Measurements from ENCODE around the gene MLYCD.

Gene MLYCD

GRCh38 chr16:83900571-83900970 lies 1.7 kb downstream of the MLYCD start:
- no peak for DNase-seq

- DNase-seq, result no peak
These were observed 2.2 kb downstream of the MLYCD start for GRCh38 chr16:83901101-83901500.

GRCh38 chr16:83903751-83904150 lies 4.8 kb downstream of the MLYCD start:
- peak; percentile 54 for DNase-seq

- no peak for DNase-seq
These were observed 7.8 kb downstream of the MLYCD start for GRCh38 chr16:83906683-83907082.

GRCh38 chr16:83907111-83907510 lies 8.2 kb downstream of the MLYCD start:
- DNase-seq, result no peak

- DNase-seq, result no peak
These were observed 8.8 kb downstream of the MLYCD start for GRCh38 chr16:83907631-83908250.

- no peak for DNase-seq
These were observed 9.9 kb downstream of the MLYCD start for GRCh38 chr16:83908798-83909197.

- no peak for DNase-seq
These were observed 12.4 kb downstream of the MLYCD start for GRCh38 chr16:83911290-83911689.

GRCh38 chr16:83912519-83913244 lies 13.8 kb downstream of the MLYCD start:
- DNase-seq, result no peak

GRCh38 chr16:83913245-83913633 lies 14.3 kb downstream of the MLYCD start:
- no peak for DNase-seq

- DNase-seq, result no peak
These were observed 15.3 kb downstream of the MLYCD start for GRCh38 chr16:83914091-83914710.

- DNase-seq, result no peak
These were observed 16.2 kb downstream of the MLYCD start for GRCh38 chr16:83915081-83915480.

- DNase-seq, result no peak
These were observed 16.6 kb downstream of the MLYCD start for GRCh38 chr16:83915491-83915890.

- no peak for DNase-seq
These were observed 18.5 kb downstream of the MLYCD start for GRCh38 chr16:83917152-83918120.

- no peak for DNase-seq
These were observed 22.1 kb downstream of the MLYCD start for GRCh38 chr16:83920894-83921491.

- DNase-seq, result no peak
These were observed 24.9 kb downstream of the MLYCD start for GRCh38 chr16:83923581-83924365.

- no peak for DNase-seq
These were observed 25.8 kb downstream of the MLYCD start for GRCh38 chr16:83924686-83925085.

- no peak for DNase-seq
These were observed 26.4 kb downstream of the MLYCD start for GRCh38 chr16:83925095-83925905.

GRCh38 chr16:83925957-83926725 lies 27.2 kb downstream of the MLYCD start:
- DNase-seq, result no peak
